ENCODE measurements around the gene CAPN7.
"Not testable (repeated sequence)": the region's sequence is repeated elsewhere in the genome, so short reads cannot be mapped to it uniquely, and the experiment has no call there.

The CAPN7 gene

DNA sequence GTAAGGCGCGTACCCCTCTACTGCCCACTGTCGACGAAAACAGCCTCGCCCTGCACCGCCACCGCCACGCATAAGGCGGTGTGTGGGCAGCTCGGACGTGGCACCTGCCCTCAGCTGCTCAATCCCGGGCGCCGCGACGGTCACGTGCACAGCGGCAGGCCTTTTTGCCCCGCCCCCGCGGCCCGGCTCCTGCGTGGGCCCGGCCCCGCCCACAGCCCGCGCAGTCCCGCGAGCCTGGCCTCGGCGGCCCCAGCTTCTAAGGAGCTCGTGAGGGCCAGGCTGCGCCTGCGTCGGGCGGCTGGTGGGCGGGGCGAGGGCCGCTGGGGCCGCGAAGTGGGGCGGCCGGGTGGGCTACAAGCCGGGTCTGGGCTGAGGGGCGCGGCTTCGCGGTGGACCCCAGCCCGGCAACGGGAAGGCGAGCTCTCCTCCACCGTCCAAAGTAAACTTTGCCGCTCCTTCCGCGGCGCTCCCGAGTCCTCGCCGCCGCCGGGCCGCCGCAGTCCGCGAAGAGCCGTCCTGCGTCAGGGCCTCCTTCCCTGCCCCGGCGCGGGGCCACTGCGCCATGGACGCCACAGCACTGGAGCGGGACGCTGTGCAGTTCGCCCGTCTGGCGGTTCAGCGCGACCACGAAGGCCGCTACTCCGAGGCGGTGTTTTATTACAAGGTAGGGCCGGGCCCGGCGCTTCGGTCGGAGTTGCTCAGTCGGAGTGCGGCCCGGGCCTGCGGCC lies at the start of gene CAPN7:
Gene CAPN7, plus strand, starts transcription at position 313 of the 728 bp plus-strand sequence. Its CDS starts 250 bp downstream, at position 563.
- DNase-seq, result peak; percentile 96

DNA sequence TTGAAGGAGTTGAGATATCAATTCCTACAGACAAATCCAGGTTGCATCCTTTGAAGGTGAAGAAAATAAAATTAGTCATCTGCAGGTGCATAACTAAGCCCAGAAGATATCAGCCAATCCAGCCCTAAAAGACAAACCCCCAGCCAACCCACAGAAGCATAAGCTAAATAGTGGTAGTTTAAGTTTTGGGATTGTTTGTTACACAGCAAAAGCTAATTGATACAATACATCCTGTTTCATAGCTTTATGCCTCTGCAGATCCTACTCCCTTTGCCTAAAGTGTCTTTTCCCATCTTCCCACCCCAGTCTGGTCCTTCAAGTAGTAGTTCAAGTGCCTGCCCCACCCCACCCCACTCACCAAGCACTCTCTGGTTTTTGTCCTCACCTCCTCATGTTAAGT lies 48.6 kb upstream of the CAPN7 start:
- DNase-seq, result no peak

GRCh38 chr3:15159501-15160136 lies 46.4 kb upstream of the CAPN7 start:
- DNase-seq, result no peak

DNA sequence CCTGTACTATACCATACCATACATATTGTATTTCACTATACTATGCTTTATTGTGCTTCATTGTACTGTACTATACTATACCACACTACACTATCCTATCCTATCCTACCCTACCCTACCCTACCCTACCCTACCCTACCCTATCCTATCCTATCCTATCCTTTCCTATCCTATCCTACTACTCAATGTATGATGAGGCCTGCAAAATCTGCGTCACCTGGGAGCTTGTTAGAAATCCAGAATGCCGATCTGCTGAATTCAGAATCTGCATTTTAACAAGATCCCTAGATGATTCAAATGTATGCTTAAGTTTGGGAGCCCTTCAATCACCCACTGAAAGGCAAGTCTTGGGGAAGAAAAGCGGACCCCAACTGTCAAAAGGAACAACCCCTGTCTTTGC lies 45.4 kb upstream of the CAPN7 start:
- DNase-seq, result no peak

- DNase-seq, result no peak
Measured at GRCh38 chr3:15161133-15161532, 44.9 kb upstream of the CAPN7 start.

DNA sequence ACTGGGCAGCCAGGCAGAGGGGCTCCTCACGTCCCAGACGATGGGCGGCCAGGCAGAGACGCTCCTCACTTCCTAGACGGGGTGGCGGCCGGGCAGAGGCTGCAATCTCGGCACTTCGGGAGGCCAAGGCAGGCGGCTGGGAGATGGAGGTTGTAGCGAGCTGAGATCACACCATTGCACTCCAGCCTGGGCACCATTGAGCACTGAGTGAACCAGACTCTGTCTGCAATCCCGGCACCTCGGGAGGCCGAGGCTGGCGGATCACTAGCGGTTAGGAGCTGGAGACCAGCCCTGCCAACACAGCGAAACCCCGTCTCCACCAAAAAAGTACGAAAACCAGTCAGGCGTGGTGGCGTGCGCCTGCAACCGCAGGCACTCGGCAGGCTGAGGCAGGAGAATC lies 42.4 kb upstream of the CAPN7 start:
- DNase-seq, result not testable (repeated sequence)

DNA sequence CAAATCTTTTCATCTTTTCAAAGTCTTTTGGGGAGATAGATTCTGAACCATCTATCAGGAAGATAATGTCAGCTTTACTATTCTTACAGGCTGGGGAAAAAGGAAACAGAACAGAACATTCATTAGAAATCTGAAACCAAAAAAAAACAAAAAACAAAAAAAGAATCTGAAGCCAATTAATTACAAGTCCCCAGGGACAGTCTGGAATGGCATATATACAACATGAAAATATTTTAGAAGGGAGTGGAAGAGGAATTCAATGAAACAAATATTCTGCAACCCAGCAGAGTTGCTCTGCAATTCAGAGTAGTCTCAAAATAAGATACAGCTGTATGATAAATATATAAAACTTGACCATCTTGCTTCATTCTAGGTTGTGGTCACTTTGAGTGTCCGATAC lies 41.7 kb upstream of the CAPN7 start:
- no peak for DNase-seq

GRCh38 chr3:15165061-15165460 lies 41.0 kb upstream of the CAPN7 start:
- DNase-seq, result no peak

DNA sequence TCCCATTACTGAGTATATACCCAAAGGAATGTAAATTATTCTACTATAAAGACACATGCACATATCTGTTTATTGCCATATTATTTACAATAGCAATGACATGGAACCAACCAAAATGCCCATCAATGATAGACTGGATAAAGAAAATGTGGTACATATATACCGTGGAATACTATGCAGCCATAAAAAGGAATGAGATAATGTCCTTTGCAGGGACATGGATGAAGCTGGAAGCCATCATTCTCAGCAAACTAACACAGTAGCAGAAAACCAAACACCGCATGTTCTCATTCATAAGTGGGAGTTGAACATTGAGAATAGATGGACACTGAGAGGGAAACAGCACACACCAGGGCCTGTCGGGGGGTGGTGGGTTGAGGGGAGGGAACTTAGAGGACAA lies 39.7 kb upstream of the CAPN7 start:
- DNase-seq, result not testable (repeated sequence)

DNA sequence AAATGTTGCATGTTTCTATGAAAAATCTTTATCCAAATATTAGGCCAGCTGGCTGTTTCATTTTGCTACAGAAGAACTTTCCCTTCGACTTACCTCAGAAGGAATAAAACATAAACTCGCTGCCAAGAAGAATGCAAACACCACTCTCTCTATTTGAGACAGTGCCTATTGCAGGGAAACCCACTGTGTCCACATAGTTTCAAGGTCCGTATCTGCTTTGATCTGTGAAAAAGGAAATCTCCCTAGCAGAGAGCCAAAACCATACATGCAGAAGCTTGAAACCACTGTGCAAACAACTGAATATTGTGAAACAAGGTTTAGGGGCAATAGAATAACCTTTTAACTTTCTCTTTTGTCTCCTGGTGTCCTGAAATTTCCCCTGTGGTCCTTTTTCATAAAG lies 35.0 kb upstream of the CAPN7 start:
- DNase-seq, result no peak

DNA sequence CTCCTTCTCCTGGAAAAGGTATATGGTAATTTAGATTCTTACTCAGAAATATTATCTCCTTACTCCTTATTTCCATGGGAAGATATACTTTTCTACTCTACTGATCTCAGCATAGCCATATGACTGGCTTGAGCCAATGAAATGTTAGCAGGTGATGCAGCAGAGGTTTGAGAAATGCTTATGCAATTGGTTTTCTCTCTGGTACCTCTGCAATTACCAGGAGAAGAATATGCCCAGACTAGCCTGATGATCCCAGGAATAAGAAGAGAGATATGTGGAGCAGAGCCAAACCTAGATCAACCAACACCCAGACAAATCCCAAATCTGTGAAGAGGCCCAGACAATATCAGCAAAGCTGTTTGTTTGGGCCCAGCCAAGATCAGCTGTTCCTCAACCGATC lies 33.2 kb upstream of the CAPN7 start:
- DNase-seq, result no peak

GRCh38 chr3:15174953-15175352 lies 31.1 kb upstream of the CAPN7 start:
- DNase-seq, result no peak

GRCh38 chr3:15175605-15176004 lies 30.4 kb upstream of the CAPN7 start:
- no peak for DNase-seq

- no peak for DNase-seq
Measured at GRCh38 chr3:15180042-15180611, 25.9 kb upstream of the CAPN7 start.

DNA sequence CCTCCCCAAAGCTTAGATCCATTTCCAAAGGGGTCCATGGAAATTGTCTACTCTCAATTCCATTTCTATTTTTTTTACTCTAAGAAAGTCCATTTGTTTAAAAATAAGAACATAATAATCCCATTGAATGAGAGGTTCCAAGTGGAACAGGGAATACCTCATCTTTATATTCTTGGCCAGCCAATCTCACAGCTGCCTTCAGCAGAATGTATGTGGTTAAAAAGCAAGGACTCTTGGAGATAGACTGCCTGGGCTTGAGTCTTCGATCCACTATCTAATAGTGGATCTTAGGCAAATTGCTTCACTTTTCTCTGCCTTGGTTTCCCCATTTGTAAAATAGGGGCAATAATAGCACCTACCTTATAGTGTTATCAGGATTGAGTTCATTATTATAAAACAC lies 24.5 kb upstream of the CAPN7 start:
- no peak for DNase-seq

- DNase-seq, result no peak
Measured at GRCh38 chr3:15181963-15182362, 24.1 kb upstream of the CAPN7 start.

- DNase-seq, result no peak
Measured at GRCh38 chr3:15183011-15183410, 23.0 kb upstream of the CAPN7 start.

GRCh38 chr3:15185404-15185803 lies 20.6 kb upstream of the CAPN7 start:
- no peak for DNase-seq

DNA sequence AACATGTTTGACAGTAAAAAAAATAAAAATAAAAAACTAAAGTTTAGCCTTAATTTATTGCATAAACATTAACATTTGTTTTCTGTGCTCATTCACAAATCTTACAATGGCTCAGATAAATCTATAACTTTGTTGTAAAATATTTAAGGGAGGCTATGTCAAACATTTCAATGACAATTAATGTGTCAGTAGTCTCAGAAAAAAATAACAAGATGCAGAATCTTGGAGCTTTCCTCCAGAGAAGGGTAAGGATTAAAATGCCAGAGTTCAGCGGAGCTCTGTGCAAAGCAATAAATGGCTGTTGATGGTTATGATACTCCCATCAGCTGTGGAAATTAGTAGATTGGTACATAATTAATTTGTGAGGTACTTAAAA lies 20.0 kb upstream of the CAPN7 start:
- DNase-seq, result no peak

DNA sequence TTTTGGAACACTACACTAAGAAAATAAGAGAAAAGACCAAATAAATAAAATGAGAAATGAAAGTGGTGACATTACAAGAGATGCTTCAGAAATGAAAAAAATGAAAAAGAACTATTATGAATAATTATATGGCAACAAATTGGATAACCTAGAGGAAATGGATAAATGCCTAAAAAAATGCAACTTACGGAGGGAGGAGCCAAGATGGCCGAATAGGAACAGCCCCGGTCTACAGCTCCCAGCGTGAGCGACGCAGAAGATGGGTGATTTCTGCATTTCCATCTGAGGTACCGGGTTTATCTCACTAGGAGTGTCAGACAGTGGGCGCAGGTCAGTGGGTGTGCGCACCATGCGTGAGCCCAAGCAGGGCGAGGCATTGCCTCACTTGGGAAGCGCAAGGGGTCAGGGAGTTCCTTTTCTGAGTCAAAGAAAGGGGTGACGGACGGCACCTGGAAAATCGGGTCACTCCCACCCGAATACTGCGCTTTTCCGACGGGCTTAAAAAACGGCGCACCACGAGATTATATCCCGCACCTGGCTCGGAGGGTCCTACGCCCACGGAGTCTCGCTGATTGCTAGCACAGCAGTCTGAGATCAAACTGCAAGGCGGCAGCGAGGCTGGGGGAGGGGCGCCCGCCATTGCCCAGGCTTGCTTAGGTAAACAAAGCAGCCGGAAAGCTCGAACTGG lies 19.4 kb upstream of the CAPN7 start:
- not testable (repeated sequence) for DNase-seq

DNA sequence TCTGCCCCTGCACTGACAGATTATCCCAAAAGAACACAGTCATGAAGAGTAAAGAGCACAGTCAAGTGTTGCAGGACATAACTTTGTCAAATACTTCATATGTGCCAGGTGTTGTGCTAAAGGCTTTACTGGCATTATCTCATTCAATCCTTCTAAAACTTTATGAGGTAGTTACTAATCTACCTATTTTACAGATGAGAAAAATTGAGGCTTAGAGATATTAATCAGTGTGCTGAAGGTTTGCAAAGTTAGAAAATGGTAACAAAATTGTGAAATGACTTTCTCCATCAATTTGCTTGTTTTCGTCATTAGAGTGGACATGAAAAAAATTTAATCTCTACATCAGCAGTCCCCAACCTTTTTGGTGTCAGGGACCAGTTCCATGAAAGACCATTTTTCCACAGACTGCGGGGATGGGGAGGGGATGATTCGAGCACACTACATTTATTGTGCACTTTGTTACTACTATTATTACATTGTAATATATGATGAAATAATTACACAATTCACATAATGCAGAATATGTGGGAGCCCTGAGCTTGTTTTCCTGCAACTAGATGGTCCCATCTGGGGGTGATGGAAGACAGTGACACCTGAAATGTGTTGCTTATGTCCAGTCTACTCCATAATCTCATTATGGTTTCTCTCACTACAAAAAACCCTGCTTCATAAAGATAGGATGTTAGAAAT lies 8.6 kb upstream of the CAPN7 start:
- no peak for DNase-seq

DNA sequence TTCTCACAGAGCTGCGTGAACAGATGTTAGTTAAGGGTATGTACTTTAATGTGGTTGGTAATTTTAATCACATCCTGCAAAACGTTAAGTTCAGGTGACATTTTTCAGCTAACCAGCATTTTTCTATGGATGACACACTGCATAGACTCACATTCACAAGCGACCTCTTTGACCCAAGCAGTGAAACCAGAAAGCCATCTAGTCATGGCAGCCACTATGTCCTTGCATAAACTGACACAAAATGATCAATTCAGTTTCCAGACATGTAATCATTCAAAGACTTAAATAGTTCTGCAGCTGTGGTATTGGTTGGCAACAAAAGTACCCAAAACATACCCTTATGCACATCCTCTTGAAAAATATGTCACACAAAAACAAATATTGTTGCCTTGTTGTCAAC lies 7.4 kb upstream of the CAPN7 start:
- no peak for DNase-seq

DNA sequence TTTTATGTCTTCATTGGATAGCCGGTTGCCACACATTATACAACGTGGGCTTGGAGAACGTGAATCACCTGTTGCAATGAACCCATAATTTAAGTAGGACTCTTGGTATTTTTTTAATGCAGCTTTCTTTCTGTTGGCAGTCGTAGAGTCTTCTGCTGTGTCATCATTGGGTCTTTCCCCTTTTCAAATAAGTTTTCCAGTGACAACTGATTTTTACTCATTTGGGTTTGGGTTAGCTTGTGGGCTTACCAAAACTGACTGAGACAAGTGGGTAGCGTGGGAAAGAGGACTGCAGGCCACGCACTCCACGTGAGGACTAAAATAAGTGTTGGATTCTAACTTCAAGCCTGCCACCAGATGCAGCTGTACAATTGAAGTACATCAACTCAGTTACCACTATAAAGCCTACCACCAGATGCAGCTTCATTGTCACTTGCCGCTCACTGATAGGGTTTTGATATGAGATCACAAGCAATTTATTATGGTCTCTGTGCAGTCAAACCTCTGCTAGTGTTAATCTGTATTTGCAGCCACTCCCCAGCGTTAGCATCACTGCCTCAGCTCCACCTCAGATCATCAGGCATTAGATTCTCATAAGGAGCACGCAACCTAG lies 6.4 kb upstream of the CAPN7 start:
- no peak for DNase-seq

Measured in CD4-positive, alpha-beta T cell treated with Interleukin-12 subunit alpha and Interleukin-12 subunit beta, for 1 hour (primary cell).